RKO (cell line): ENCODE results near the gene CHSY3.
A peak's percentile ranks its signal among the peaks of the same experiment; 100 is the strongest.
"Not testable (repeated sequence)": the region's sequence is repeated elsewhere in the genome, so short reads cannot be mapped to it uniquely, and the experiment has no call there.

Experiments
- DNase-seq: peaks from one replicate; pipeline ENCODE4 v3.0.0-alpha.2; 2016; ENCODE audit warnings: low spot score

CHSY3 gene

GRCh38 chr5:130164966-130165365 lies 260.7 kb downstream of the CHSY3 start:
- peak; percentile 37 for DNase-seq

- no peak for DNase-seq
Observed at GRCh38 chr5:130166839-130167490, 262.7 kb downstream of the CHSY3 start.

DNA sequence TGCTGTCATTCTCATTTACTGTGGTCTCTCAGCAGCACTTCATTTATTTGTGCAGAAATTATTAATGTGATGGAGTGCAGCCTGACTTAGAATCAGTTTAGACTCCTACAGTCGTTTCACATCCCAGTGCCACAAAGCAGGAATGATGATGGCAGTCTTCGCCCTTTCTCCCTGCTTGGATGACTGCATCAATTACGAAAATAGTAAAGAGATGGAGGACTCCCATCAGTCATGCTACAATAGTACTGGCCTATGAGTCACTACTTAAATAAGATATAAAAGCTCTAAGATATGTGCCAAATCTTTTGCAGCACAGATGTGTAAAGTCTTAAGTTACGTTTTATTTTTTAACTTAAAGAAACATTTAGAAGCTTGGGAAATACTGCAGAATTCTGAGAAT lies 263.9 kb downstream of the CHSY3 start:
- no peak for DNase-seq

DNA sequence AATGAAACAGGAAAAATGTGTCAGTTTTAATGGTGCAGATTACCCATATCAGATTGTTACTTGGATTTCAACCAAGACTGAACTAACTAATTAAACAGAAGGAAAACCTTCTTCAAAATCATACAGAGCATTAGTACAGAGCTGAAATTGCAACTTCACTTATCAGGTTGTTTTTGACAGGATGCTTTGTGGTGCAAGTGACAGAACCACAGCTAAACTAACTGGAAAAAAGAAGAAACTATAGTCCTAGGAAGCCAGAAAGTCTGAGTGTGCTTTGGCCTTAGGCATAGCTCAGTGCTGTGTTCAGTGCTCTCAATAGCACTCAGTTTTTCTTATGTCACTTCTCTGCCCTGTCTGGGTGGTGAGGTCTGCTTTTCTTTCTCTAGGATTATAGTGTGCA lies 267.4 kb downstream of the CHSY3 start:
- DNase-seq, result no peak

GRCh38 chr5:130183115-130183514 lies 278.9 kb downstream of the CHSY3 start:
- DNase-seq, result no peak

DNA sequence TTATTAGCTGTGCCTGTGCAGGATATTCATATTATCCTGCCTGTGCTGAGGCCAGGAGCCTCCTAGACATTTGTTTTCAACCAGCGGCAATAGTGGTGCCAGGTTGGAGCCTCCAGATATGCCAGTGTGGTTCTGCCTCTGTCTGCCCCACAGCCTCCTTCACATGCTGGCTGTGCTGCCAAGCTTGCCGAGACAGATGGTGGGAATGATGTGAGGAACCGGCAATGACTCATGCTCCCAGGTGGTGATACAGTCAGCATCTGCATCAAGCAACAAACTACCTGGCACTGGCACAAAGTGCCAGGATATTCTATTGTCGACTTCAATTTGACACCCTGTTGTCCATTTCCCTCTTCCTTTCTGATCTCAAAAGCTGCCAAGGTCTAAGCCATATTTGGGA lies 285.7 kb downstream of the CHSY3 start:
- peak; percentile 23 for DNase-seq

GRCh38 chr5:130198927-130199326 lies 294.7 kb downstream of the CHSY3 start:
- DNase-seq, result peak; percentile 51

- DNase-seq, result no peak
Observed at GRCh38 chr5:130206686-130207085, 302.4 kb downstream of the CHSY3 start.

- no peak for DNase-seq
Observed at GRCh38 chr5:130213607-130214006, 309.3 kb downstream of the CHSY3 start.

- no peak for DNase-seq
Observed at GRCh38 chr5:130216286-130216685, 312.0 kb downstream of the CHSY3 start.

GRCh38 chr5:130222573-130222972 lies 318.3 kb downstream of the CHSY3 start:
- no peak for DNase-seq

GRCh38 chr5:130226556-130226955 lies 322.3 kb downstream of the CHSY3 start:
- DNase-seq, result not testable (repeated sequence)

- DNase-seq, result no peak
Observed at GRCh38 chr5:130227699-130228098, 323.4 kb downstream of the CHSY3 start.

DNA sequence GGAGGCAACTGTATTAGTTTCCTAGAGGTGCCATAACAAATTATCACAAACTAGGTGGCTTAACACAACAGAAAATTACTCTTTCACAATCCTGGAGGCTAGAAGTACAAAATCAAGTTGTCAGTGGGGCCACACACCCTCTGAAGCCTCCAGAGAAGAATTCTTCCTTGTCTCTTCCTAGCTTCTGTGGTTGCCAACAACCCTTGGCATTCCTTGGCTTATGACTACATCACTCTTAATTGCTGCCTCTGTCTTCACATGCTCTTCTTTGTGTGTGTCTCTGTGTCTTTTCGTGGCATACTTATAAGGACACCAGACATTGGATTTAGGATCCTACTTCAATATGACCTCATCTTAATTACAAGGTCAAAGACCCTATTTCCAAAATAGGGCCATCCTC lies 327.5 kb downstream of the CHSY3 start:
- no peak for DNase-seq

DNA sequence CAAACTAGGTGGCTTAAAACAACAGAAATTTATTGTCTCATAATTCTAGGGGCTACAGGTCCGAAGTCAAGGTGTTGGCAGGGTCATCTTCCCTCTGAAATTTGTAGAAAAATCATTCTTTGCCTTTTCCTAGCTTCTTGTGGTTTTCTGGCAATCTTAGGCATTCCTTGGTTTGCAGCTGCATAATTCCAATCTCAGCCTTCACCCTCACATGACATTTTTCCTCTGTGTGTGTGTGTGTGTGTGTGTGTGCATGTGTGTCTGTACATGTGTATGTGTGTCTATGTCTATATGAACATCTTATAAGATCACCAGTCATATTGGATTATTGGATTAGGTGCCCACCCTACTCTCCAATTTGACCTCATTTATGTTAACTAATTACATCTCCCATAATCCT lies 330.6 kb downstream of the CHSY3 start:
- DNase-seq, result no peak
